GM23248 (cell line): ENCODE measurements around the gene VAV2. TPM values are rescaled to one million over a fixed set of nuclear protein-coding genes. Genes with fewer than 3 reads are reported as not detected.

Experiments
- DNase-seq: peaks from one replicate; pipeline ENCODE4 v3.0.0-alpha.2; 2015
- H2AFZ ChIP-seq: fragments of 200-600 bp; sonication (generic); 2 replicates; pipeline ENCODE4 v1.6.1; 2016; ENCODE audit warnings: antibody characterized with exemption
- H3F3A ChIP-seq: fragments of 200-600 bp; sonication (generic); 2 replicates; pipeline ENCODE4 v1.6.1; 2016; ENCODE audit warnings: mild to moderate bottlenecking, antibody characterized with exemption, mixed run types; ENCODE audit not compliant: insufficient read depth
- H3K27ac ChIP-seq: fragments of 200-600 bp; sonication (generic); 2 replicates; pipeline ENCODE4 v1.5.1; 2016; ENCODE audit warnings: mild to moderate bottlenecking
- H3K27me3 ChIP-seq: fragments of 200-600 bp; sonication (generic); replicated peaks from 2 replicates; pipeline ENCODE4 v1.6.1; 2016; ENCODE audit warnings: mild to moderate bottlenecking; ENCODE audit not compliant: insufficient read depth
- H3K36me3 ChIP-seq: fragments of 200-600 bp; sonication (generic); 2 replicates; pipeline ENCODE4 v1.6.1; 2016; ENCODE audit warnings: low read depth, mild to moderate bottlenecking
- H3K4me1 ChIP-seq: fragments of 200-600 bp; sonication (generic); 2 replicates; pipeline ENCODE4 v1.6.1; 2016; ENCODE audit warnings: mild to moderate bottlenecking; ENCODE audit not compliant: insufficient read depth
- H3K4me2 ChIP-seq: fragments of 200-600 bp; sonication (generic); one replicate; pipeline ENCODE4 v1.6.1; 2016; ENCODE audit warnings: mild to moderate bottlenecking; ENCODE audit not compliant: unreplicated experiment
- H3K4me3 ChIP-seq: fragments of 200-600 bp; sonication (generic); 2 replicates; pipeline ENCODE4 v1.5.1; 2016; ENCODE audit warnings: mild to moderate bottlenecking
- H3K79me2 ChIP-seq: fragments of 200-600 bp; sonication (generic); 2 replicates; pipeline ENCODE4 v1.6.1; 2016; ENCODE audit warnings: mild to moderate bottlenecking; ENCODE audit not compliant: insufficient read depth
- H3K9ac ChIP-seq: fragments of 200-600 bp; sonication (generic); 2 replicates; pipeline ENCODE4 v1.6.1; 2016; ENCODE audit warnings: mild to moderate bottlenecking
- H3K9me2 ChIP-seq: fragments of 200-600 bp; sonication (generic); 2 replicates; pipeline ENCODE4 v1.6.1; 2016; ENCODE audit warnings: mixed run types, mild to moderate bottlenecking, moderate library complexity; ENCODE audit not compliant: insufficient read depth
- H3K9me3 ChIP-seq: fragments of 200-600 bp; sonication (generic); one replicate; pipeline ENCODE4 v1.6.1; 2017; ENCODE audit warnings: low read depth
- H4K20me1 ChIP-seq: fragments of 200-600 bp; sonication (generic); 2 replicates; pipeline ENCODE4 v1.6.0; 2016; ENCODE audit not compliant: insufficient read depth
- EZH2 ChIP-seq: fragments of 200-600 bp; sonication (generic); IDR thresholded peaks from 2 replicates; pipeline ENCODE4 v1.6.1; 2018; ENCODE audit warnings: antibody characterized with exemption, mild to moderate bottlenecking; ENCODE audit not compliant: insufficient read depth, poor library complexity, severe bottlenecking
- EZH2phosphoT487 ChIP-seq: fragments of 200-600 bp; sonication (generic); IDR thresholded peaks from 2 replicates; pipeline ENCODE4 v1.6.1; 2018; ENCODE audit warnings: antibody characterized with exemption, moderate library complexity, mild to moderate bottlenecking, low read depth; ENCODE audit not compliant: insufficient read depth
- WGBS, 2 experiments: methylation state at CpG; one replicate each; pipeline ENCODE4 v1.1.6; 2015 to 2017; ENCODE audit warnings: low lambda C conversion rate in 2 of 2, low coverage in 1 of 2; ENCODE audit errors: missing lambda C conversion rate in 2 of 2; 5-methylcytosine and 5-hydroxymethylcytosine counted together
- in situ Hi-C: fragments of 300-500 bp; cut with MboI; formaldehyde crosslinking; loops from 2 replicates; pipeline ENCODE4 v1.15.0; 2020
- polyA plus RNA-seq: library from polyadenylated mRNA; unstranded; fragments of >200 nt; fragmentation: Nextera tagmentation; extraction: Ambion mirVana; gene quantifications from 2 replicates; pipeline ENCODE4 v1.2.1, GENCODE V29; 2016
- total RNA-seq: library from RNA; depleted of rRNA; stranded (reverse); fragments of >200 nt; shearing (Covaris generic); gene quantifications from 2 replicates; pipeline ENCODE4 v1.2.3, GENCODE V29; 2014

VAV2 gene
- total and polyA plus RNA-seq, 2 experiments from 2014 or later = 6.7 to 9.0 TPM

DNA sequence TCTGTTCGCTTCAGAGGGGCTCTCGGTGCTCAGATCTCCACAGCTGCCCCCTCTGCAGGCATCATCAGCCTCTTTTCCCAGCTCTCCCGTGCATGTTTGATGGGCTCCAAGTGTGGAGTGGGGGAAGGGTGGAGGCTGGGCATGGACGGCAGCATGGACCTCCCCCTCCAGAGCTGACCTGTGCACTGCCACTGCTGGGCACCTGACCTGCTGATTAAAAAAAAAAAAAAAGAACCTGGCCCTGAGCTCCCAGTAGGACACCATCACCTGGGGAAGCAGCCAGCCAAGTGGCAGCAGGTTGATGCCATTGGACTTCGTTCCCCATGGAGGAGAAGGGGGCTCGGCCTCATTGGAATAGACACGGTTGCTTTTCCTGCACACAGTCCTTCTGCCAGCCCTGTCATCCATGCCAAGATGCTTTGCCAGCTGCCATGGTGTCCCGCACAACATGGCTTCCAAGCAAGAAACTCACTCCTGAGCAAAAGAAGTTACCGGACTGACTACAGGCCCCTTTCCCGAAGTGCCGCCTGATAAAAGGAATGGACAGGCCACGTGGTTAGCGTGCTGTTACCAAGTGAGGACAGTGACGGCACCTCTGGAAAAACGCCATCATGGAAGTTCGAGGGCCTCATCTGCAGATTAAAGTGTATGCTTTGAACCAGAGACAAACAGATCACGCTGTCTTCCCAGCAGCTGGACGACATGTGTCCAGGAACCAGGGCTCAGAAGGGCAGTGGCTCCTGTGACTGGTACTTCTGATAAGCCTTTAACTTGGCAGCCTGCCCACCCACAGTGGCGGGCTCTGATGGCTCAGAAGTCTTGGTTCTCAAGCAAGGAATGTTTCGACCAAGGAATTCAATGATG lies 18.4 kb upstream of the VAV2 start:
- Histone ChIP-seq H3K9me2 (no peaks in the 10 kb centered on the region), H3K4me1 (no peaks in the 10 kb centered on the region), H4K20me1 (no peaks in the 10 kb centered on the region), H3K36me3 (no peaks in the 10 kb centered on the region), H3K9ac (no peak overlapping the region), H3K4me3 (no peak overlapping the region), H3F3A (no peaks in the 10 kb centered on the region), H3K4me2 (no peak overlapping the region), H3K27ac (no peak overlapping the region), H3K27me3 (peaks cover 5% of the 10 kb centered on the region), H3K9me3 (no peaks in the 10 kb centered on the region), H2AFZ (no peak overlapping the region), H3K79me2 (no peaks in the 10 kb centered on the region)
- in situ Hi-C loops = no loop called here
- 38 to 43% methylated on average over 20 of the region's 20 CpGs for WGBS, 2 experiments
- TF ChIP-seq EZH2 = no peak
- TF ChIP-seq EZH2phosphoT487 = no peak
- no peak for DNase-seq

DNA sequence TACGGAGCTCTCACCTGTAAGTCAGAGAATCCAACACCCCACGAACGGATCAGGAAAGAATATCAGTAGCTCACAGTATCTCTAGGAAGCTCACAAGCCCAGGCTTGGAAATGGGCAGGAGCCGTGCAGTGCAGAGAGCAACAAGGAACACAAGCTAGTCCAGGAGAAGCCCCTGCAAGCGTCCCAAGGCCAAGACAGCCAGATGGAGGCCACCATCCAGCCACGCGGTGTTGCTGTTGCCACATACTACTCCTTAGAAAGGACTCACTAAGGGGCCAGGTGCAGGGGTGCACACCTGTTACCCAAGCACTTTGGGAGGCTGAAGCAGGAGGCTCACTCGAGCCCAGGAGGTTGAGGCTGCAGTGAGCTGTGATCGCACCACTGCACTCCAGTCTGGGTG lies 15.4 kb upstream of the VAV2 start:
- no peak overlapping the region for H3K27ac ChIP-seq
- no peaks in the 10 kb centered on the region for H3K79me2 ChIP-seq
- no peaks in the 10 kb centered on the region for H3K4me1 ChIP-seq
- 60 to 68% methylated on average over 9 of the region's 9 CpGs for WGBS, 2 experiments
- H3K27me3 ChIP-seq = peaks cover 5% of the 10 kb centered on the region
- TF ChIP-seq EZH2phosphoT487 (no peak), EZH2 (no peak)
- H2AFZ ChIP-seq = no peak overlapping the region
- H3K9me3 ChIP-seq = no peaks in the 10 kb centered on the region
- no peak overlapping the region for H3K4me2 ChIP-seq
- DNase-seq = no peak
- H4K20me1 ChIP-seq = no peaks in the 10 kb centered on the region
- in situ Hi-C loops = no loop called here
- no peak overlapping the region for H3K4me3 ChIP-seq
- no peaks in the 10 kb centered on the region for H3K9me2 ChIP-seq
- H3F3A ChIP-seq = no peaks in the 10 kb centered on the region
- no peaks in the 10 kb centered on the region for H3K36me3 ChIP-seq
- H3K9ac ChIP-seq = no peak overlapping the region

DNA sequence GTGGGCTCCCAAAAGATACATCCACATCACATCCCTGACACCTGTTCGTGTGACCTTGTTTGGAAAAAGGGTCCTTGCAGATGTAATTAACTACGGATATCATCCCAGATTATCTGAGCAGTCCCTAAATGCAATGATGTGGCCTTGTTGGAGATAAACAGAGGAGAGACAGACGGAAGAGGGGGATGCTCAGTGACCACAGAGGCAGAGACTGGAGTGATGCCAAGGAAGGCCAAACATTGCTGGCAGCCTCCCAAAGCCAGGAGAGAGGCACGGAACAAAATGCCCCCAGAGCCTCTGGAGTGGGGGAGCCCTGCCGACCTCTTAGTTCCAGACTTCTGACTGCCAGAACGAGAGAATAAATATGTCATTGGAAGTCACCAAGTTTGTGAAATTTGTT lies 15.0 kb upstream of the VAV2 start:
- Histone ChIP-seq H3K9ac (no peak overlapping the region), H2AFZ (no peak overlapping the region), H3K9me3 (no peaks in the 10 kb centered on the region), H3K9me2 (no peaks in the 10 kb centered on the region), H3K4me3 (no peak overlapping the region), H4K20me1 (no peaks in the 10 kb centered on the region), H3F3A (no peaks in the 10 kb centered on the region), H3K27ac (no peak overlapping the region), H3K4me2 (no peak overlapping the region), H3K36me3 (no peaks in the 10 kb centered on the region), H3K79me2 (no peaks in the 10 kb centered on the region), H3K4me1 (no peaks in the 10 kb centered on the region), H3K27me3 (peaks cover 7% of the 10 kb centered on the region)
- DNase-seq = no peak
- 57 to 60% methylated on average over 6 of the region's 6 CpGs for WGBS, 2 experiments
- in situ Hi-C loops = no loop called here
- TF ChIP-seq EZH2 = no peak
- no peak for TF ChIP-seq EZH2phosphoT487

DNA sequence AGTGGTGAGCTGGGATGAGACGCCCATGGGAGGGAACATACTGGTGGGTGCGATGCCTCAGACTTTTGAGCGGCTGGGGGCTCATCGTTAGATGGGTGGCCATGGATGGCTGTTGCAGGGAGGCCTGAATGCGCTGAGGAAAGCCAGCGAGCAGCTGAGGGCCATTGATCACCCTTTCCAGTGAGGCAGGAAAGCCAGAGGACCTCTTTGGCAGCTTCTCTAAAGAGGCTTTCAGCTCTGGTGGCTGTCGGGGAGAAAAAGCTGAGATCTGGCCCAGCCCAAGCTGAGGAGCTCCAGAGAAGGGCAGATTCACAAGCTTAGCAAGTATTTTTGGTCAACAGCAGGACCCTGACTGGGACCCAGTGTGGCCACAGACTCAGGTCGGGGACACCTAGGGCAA lies 13.3 kb upstream of the VAV2 start:
- no peaks in the 10 kb centered on the region for H3K4me1 ChIP-seq
- no peak for DNase-seq
- no peaks in the 10 kb centered on the region for H3K9me3 ChIP-seq
- TF ChIP-seq EZH2 (no peak), EZH2phosphoT487 (no peak)
- no peaks in the 10 kb centered on the region for H3K36me3 ChIP-seq
- in situ Hi-C loops = no loop called here
- peaks cover 9% of the 10 kb centered on the region for H3K27me3 ChIP-seq
- H3K9ac ChIP-seq = no peak overlapping the region
- H4K20me1 ChIP-seq = no peaks in the 10 kb centered on the region
- no peak overlapping the region for H3K4me3 ChIP-seq
- WGBS, 2 experiments = 76 to 82% methylated on average over 8 of the region's 8 CpGs
- no peaks in the 10 kb centered on the region for H3F3A ChIP-seq
- no peak overlapping the region for H3K27ac ChIP-seq
- no peaks in the 10 kb centered on the region for H3K79me2 ChIP-seq
- H3K4me2 ChIP-seq = no peak overlapping the region
- H2AFZ ChIP-seq = no peak overlapping the region
- no peaks in the 10 kb centered on the region for H3K9me2 ChIP-seq
